GM12878 (cell line): Measurements from ENCODE around the gene ASIC2.

Source experiments
- CHD2 ChIP-seq: IDR thresholded peaks from 2 replicates; pipeline ENCODE4 v1.6.1; 2011; ENCODE audit warnings: low read depth, low read length, improper control_type of control experiment, borderline replicate concordance
- CTCF ChIP-seq, 3 experiments: IDR thresholded peaks in 2 of 3; conservative IDR thresholded peaks in 1 of 3; 2 replicates each; pipeline ENCODE4 v1.5.1; 2011; ENCODE audit warnings: low read depth in 3 of 3, low read length in 3 of 3, mild to moderate bottlenecking in 3 of 3, control low read depth in 2 of 3, moderate library complexity in 2 of 3, inconsistent platforms in 1 of 3, mixed read lengths in 1 of 3; ENCODE audit not compliant: control insufficient read depth in 2 of 3, insufficient read depth in 1 of 3; ENCODE audit errors: extremely low read depth in 1 of 3
- GABPA ChIP-seq: IDR thresholded peaks from 2 replicates; pipeline ENCODE4 v1.6.1; 2014; ENCODE audit warnings: antibody characterized with exemption, low read depth, mild to moderate bottlenecking, inconsistent platforms
- JUND ChIP-seq: IDR thresholded peaks from 2 replicates; pipeline ENCODE4 v1.6.1; 2012; ENCODE audit warnings: low read depth, mild to moderate bottlenecking, low read length, improper control_type of control experiment, moderate library complexity
- POLR2A ChIP-seq: IDR thresholded peaks from 2 replicates; pipeline ENCODE4 v1.6.1; 2011; ENCODE audit warnings: low read depth, mild to moderate bottlenecking, low read length
- RAD21 ChIP-seq: IDR thresholded peaks from 2 replicates; pipeline ENCODE4 v1.6.1; 2011; ENCODE audit warnings: mild to moderate bottlenecking, low read depth, low read length, moderate library complexity; ENCODE audit not compliant: insufficient read depth
- SKIL ChIP-seq: fragments of 450-650 bp; IDR thresholded peaks from 2 replicates; pipeline ENCODE4 v1.6.1; 2017; ENCODE audit warnings: mild to moderate bottlenecking, low read depth, inconsistent platforms; ENCODE audit not compliant: poor library complexity, severe bottlenecking
- SUZ12 ChIP-seq: fragments of 200-600 bp; sonication (generic); IDR thresholded peaks from one replicate; pipeline ENCODE4 v1.6.1; 2018; ENCODE audit warnings: antibody characterized with exemption, mild to moderate bottlenecking; ENCODE audit not compliant: unreplicated experiment
- USF2 ChIP-seq: IDR thresholded peaks from 2 replicates; pipeline ENCODE4 v1.6.1; 2011; ENCODE audit warnings: low read depth, low read length, improper control_type of control experiment, borderline replicate concordance
- YBX1 ChIP-seq: fragments of 450-650 bp; IDR thresholded peaks from 2 replicates; pipeline ENCODE4 v1.6.1; 2016; ENCODE audit warnings: antibody characterized with exemption
- ZBTB33 ChIP-seq: fragments of 450-650 bp; IDR thresholded peaks from 2 replicates; pipeline ENCODE4 v1.6.1; 2017; ENCODE audit warnings: mild to moderate bottlenecking

GRCh38 chr17:33017366-33017765 is 275.7 kb downstream of the ASIC2 start:
- TF ChIP-seq RAD21 (no peak), YBX1 (no peak), JUND (no peak), SKIL (no peak), CTCF (IDR thresholded peaks at IDR 0.05 in 2 of 3, conservative IDR thresholded peaks at IDR 0.05 in 1 of 3; ENCODE audit: control insufficient read depth in 2 of 3, extremely low read depth in 1 of 3, insufficient read depth in 1 of 3, low read depth in 3 of 3, low read length in 3 of 3) (no peak), GABPA (no peak), CHD2 (no peak), USF2 (no peak), POLR2A (no peak), SUZ12 (no peak), ZBTB33 (no peak)
